WTC11 (cell line): Measurements from ENCODE around the gene LTF. TPM values are rescaled to one million over a fixed set of nuclear protein-coding genes. Genes with fewer than 3 reads are reported as not detected.

ENCODE experiments used
- ATAC-seq: fragments of 200-7000 bp; cut with Tn5 transposase; 2 replicates; pipeline ENCODE4 v1.10.0; 2021; ENCODE audit warnings: mild to moderate bottlenecking, moderate library complexity
- CTCF ChIA-PET: fragments of 300-600 bp; sonication (Branson Sonifier 250); formaldehyde crosslinking; loops from one replicate; lab custom pipeline; 2021; ENCODE audit warnings: antibody characterized with exemption; lab: Charles Lee
- POLR2A ChIA-PET: fragments of 350-600 bp; sonication (Branson Sonifier 250); formaldehyde crosslinking; loops from one replicate; lab custom pipeline; 2021; ENCODE audit warnings: antibody characterized with exemption; lab: Charles Lee
- DNase-seq: peaks from one replicate; pipeline ENCODE4 v3.0.0; 2021; ENCODE audit warnings: low spot score
- H3K27ac Mint-ChIP-seq: 2 replicates; pipeline ENCODE4 v1.8.0; 2021; ENCODE audit warnings: mixed read lengths
- H3K27me3 Mint-ChIP-seq: 2 replicates; pipeline ENCODE4 v1.8.0; 2021; ENCODE audit warnings: low read depth, mild to moderate bottlenecking, moderate library complexity, mixed read lengths
- H3K36me3 Mint-ChIP-seq: 2 replicates; pipeline ENCODE4 v1.8.0; 2021; ENCODE audit warnings: mixed read lengths
- H3K4me1 Mint-ChIP-seq: 2 replicates; pipeline ENCODE4 v1.8.0; 2022; ENCODE audit warnings: mixed read lengths
- H3K4me3 Mint-ChIP-seq: 2 replicates; pipeline ENCODE4 v1.8.0; 2021; ENCODE audit warnings: mild to moderate bottlenecking, moderate library complexity, mixed read lengths
- H3K9me3 Mint-ChIP-seq: 2 replicates; pipeline ENCODE4 v1.8.0; 2021; ENCODE audit warnings: mixed read lengths
- AR ChIP-seq: fragments of 250-450 bp; sonication (Bioruptor Pico); IDR thresholded peaks from 2 replicates; pipeline ENCODE4 v1.9.0; 2021; ENCODE audit warnings: mild to moderate bottlenecking
- ATF1 ChIP-seq: sonication (generic); formaldehyde crosslinking; IDR thresholded peaks from 2 replicates; pipeline ENCODE4 v1.8.1; 2023; ENCODE audit warnings: mild to moderate bottlenecking, moderate library complexity, missing genetic modification reagents
- ATF2 ChIP-seq: sonication (generic); formaldehyde crosslinking; IDR thresholded peaks from 2 replicates; pipeline ENCODE4 v1.8.1; 2022; ENCODE audit warnings: low read depth, missing genetic modification reagents, borderline replicate concordance
- CDX4 ChIP-seq: fragments of 250-450 bp; sonication (Bioruptor Pico); IDR thresholded peaks from 2 replicates; pipeline ENCODE4 v1.9.0; 2021; ENCODE audit warnings: moderate library complexity, mild to moderate bottlenecking, inconsistent platforms, borderline replicate concordance
- EMX1 ChIP-seq: fragments of 250-450 bp; sonication (Bioruptor Pico); IDR thresholded peaks from 2 replicates; pipeline ENCODE4 v1.8.0; 2021; ENCODE audit warnings: mild to moderate bottlenecking
- ERG ChIP-seq: fragments of 250-450 bp; sonication (Bioruptor Pico); IDR thresholded peaks from 2 replicates; pipeline ENCODE4 v1.8.0; 2021; ENCODE audit warnings: mild to moderate bottlenecking
- HMGA2 ChIP-seq: fragments of 250-450 bp; sonication (Bioruptor Pico); IDR thresholded peaks from 2 replicates; pipeline ENCODE4 v1.4.0; 2021; ENCODE audit warnings: mild to moderate bottlenecking, moderate library complexity
- HMGXB4 ChIP-seq: sonication (generic); formaldehyde crosslinking; IDR thresholded peaks from 2 replicates; pipeline ENCODE4 v1.8.1; 2023; ENCODE audit warnings: mild to moderate bottlenecking, moderate library complexity, missing genetic modification reagents
- IRF2 ChIP-seq: sonication (generic); formaldehyde crosslinking; IDR thresholded peaks from 2 replicates; pipeline ENCODE4 v1.8.0; 2022; ENCODE audit warnings: low read depth, missing genetic modification reagents, borderline replicate concordance
- MYBL2 ChIP-seq: sonication (generic); formaldehyde crosslinking; IDR thresholded peaks from 2 replicates; pipeline ENCODE4 v1.8.1; 2023; ENCODE audit warnings: mild to moderate bottlenecking, moderate library complexity, missing genetic modification reagents
- NFATC4 ChIP-seq: fragments of 250-450 bp; sonication (Bioruptor Pico); IDR thresholded peaks from 2 replicates; pipeline ENCODE4 v1.9.0; 2021; ENCODE audit warnings: mild to moderate bottlenecking
- NR1H2 ChIP-seq: sonication (generic); formaldehyde crosslinking; IDR thresholded peaks from 2 replicates; pipeline ENCODE4 v1.9.0; 2021; ENCODE audit warnings: mild to moderate bottlenecking, moderate library complexity, missing genetic modification reagents
- NR2C2 ChIP-seq: sonication (generic); formaldehyde crosslinking; IDR thresholded peaks from 2 replicates; pipeline ENCODE4 v1.8.0; 2022; ENCODE audit warnings: mild to moderate bottlenecking, missing genetic modification reagents
- OVOL2 ChIP-seq: fragments of 250-450 bp; sonication (Bioruptor Pico); IDR thresholded peaks from 2 replicates; pipeline ENCODE4 v1.9.0; 2021; ENCODE audit warnings: mild to moderate bottlenecking, borderline replicate concordance
- TP53 ChIP-seq: sonication (generic); formaldehyde crosslinking; IDR thresholded peaks from 2 replicates; pipeline ENCODE4 v1.8.1; 2023; ENCODE audit warnings: mild to moderate bottlenecking, missing genetic modification reagents
- ZNF121 ChIP-seq: sonication (generic); formaldehyde crosslinking; IDR thresholded peaks from 2 replicates; pipeline ENCODE4 v1.8.0; 2023; ENCODE audit warnings: missing genetic modification reagents
- ZNF317 ChIP-seq: sonication (generic); formaldehyde crosslinking; IDR thresholded peaks from 2 replicates; pipeline ENCODE4 v1.8.1; 2023; ENCODE audit warnings: low read depth, mild to moderate bottlenecking, moderate library complexity, missing genetic modification reagents, borderline replicate concordance
- ZNF423 ChIP-seq: fragments of 250-450 bp; sonication (Bioruptor Pico); IDR thresholded peaks from 2 replicates; pipeline ENCODE4 v2.1.2; 2022; ENCODE audit warnings: mild to moderate bottlenecking, moderate library complexity
- total RNA-seq: library from RNA; stranded (reverse); gene quantifications from 3 replicates; pipeline ENCODE4 v1.2.3, GENCODE V29; 2021
- TF ChIP-seq, protein P1 (sequence below): sonication (generic); formaldehyde crosslinking; IDR thresholded peaks from 2 replicates; pipeline ENCODE4 v1.8.0; 2022; ENCODE audit warnings: mild to moderate bottlenecking, missing genetic modification reagents
- TF ChIP-seq, protein P2 (sequence below): sonication (generic); formaldehyde crosslinking; IDR thresholded peaks from 2 replicates; pipeline ENCODE4 v1.8.1; 2023; ENCODE audit warnings: mild to moderate bottlenecking, missing genetic modification reagents, moderate library complexity
- TF ChIP-seq, protein P3 (sequence below): sonication (generic); formaldehyde crosslinking; IDR thresholded peaks from 2 replicates; pipeline ENCODE4 v1.8.0; 2022; ENCODE audit warnings: mild to moderate bottlenecking, missing genetic modification reagents

Gene LTF
- total RNA-seq, 1 experiment from 2014 or later: 0.22 TPM

GRCh38 chr3:46395210-46395661, 69.5 kb downstream of the LTF start (continued):
- TF ChIP-seq AR (CRISPR knock-in tag): no peak

- H3K36me3 Mint-ChIP-seq: 0 out of 2 replicates have a peak, but pooled peaks cover 5% of the 10 kb centered on the region
- ATAC-seq: peak; percentile 66
- no peak overlapping the region for H3K4me3 Mint-ChIP-seq
- H3K27me3 Mint-ChIP-seq: peaks cover 15% of the 10 kb centered on the region
- H3K27ac Mint-ChIP-seq: peak overlapping the region; percentile 0; the same call in 1 of the 2 replicates
- peaks cover 18% of the 10 kb centered on the region for H3K9me3 Mint-ChIP-seq
- TF ChIP-seq CDX4 (no peak), ZNF423 (CRISPR knock-in tag) (peak; percentile 33; the same call in 1 of the 2 replicates), ZNF317 (CRISPR knock-in tag) (no peak), ERG (no peak), EMX1 (CRISPR knock-in tag) (no peak), AR (CRISPR knock-in tag) (no peak), NFATC4 (CRISPR knock-in tag) (no peak), TP53 (CRISPR knock-in tag) (no peak), IRF2 (no peak), OVOL2 (CRISPR knock-in tag) (no peak), HMGXB4 (CRISPR knock-in tag) (no peak), HMGA2 (no peak), ATF2 (CRISPR knock-in tag) (no peak), NR1H2 (CRISPR knock-in tag) (no peak), NR2C2 (CRISPR knock-in tag) (no peak), ZNF121 (no peak), MYBL2 (CRISPR knock-in tag) (no peak), ATF1 (CRISPR knock-in tag) (no peak)
- TF ChIP-seq, protein P1, sequence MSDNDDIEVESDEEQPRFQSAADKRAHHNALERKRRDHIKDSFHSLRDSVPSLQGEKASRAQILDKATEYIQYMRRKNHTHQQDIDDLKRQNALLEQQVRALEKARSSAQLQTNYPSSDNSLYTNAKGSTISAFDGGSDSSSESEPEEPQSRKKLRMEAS (CRISPR knock-in tag): 0 out of 2 replicates have a peak, but pooled peaks have one; percentile 19
- TF ChIP-seq, protein P2, sequence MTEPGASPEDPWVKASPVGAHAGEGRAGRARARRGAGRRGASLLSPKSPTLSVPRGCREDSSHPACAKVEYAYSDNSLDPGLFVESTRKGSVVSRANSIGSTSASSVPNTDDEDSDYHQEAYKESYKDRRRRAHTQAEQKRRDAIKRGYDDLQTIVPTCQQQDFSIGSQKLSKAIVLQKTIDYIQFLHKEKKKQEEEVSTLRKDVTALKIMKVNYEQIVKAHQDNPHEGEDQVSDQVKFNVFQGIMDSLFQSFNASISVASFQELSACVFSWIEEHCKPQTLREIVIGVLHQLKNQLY (CRISPR knock-in tag): no peak
- TF ChIP-seq, protein P3, sequence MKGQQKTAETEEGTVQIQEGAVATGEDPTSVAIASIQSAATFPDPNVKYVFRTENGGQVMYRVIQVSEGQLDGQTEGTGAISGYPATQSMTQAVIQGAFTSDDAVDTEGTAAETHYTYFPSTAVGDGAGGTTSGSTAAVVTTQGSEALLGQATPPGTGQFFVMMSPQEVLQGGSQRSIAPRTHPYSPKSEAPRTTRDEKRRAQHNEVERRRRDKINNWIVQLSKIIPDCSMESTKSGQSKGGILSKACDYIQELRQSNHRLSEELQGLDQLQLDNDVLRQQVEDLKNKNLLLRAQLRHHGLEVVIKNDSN (CRISPR knock-in tag): 0 out of 2 replicates have a peak, but pooled peaks have one; percentile 20
- CTCF ChIA-PET: interaction anchor here (0.5 to 2.1 kb wide), 4 partner anchors 11 to 185 kb away, joined by 3 to 5 read pairs (median 4); partner anchors contain the start of gene CCR1
- H3K4me1 Mint-ChIP-seq: peaks cover 34% of the 10 kb centered on the region
- POLR2A ChIA-PET: interaction anchor here (0.7 kb wide), 1 partner anchor 488 kb away, joined by 3 read pairs; no protein-coding TSS in a partner anchor
- peak; percentile 38 for DNase-seq
These were observed 70.9 kb downstream of the LTF start for GRCh38 chr3:46393554-46394434.
